HG02763 (cell line): ENCODE results near the gene RCOR1.

Experiments
- ATAC-seq: cut with Tn5 transposase; IDR thresholded peaks from one replicate; pipeline ENCODE4 v1.9.1; 2021; ENCODE audit warnings: mild to moderate bottlenecking, moderate library complexity; ENCODE audit not compliant: unreplicated experiment

Gene RCOR1

GRCh38 chr14:102770147-102771123 is 178.0 kb downstream of the RCOR1 start:
- no peak for ATAC-seq

- ATAC-seq, result no peak
These were observed 178.7 kb downstream of the RCOR1 start for GRCh38 chr14:102771144-102771543.

- no peak for ATAC-seq
These were observed 180.5 kb downstream of the RCOR1 start for GRCh38 chr14:102772781-102773570.

GRCh38 chr14:102774391-102775153 is 182.1 kb downstream of the RCOR1 start:
- peak; percentile 23 for ATAC-seq

GRCh38 chr14:102775855-102776760 is 183.7 kb downstream of the RCOR1 start:
- ATAC-seq, result no peak

- peak; percentile 51 for ATAC-seq
These were observed 184.6 kb downstream of the RCOR1 start, which contains the start of gene TRAF3 for GRCh38 chr14:102776761-102777710. TSS of gene TRAF3 (plus strand) at chr14:102777449. CDS start at chr14:102870202, 92,753 bp downstream.

DNA sequence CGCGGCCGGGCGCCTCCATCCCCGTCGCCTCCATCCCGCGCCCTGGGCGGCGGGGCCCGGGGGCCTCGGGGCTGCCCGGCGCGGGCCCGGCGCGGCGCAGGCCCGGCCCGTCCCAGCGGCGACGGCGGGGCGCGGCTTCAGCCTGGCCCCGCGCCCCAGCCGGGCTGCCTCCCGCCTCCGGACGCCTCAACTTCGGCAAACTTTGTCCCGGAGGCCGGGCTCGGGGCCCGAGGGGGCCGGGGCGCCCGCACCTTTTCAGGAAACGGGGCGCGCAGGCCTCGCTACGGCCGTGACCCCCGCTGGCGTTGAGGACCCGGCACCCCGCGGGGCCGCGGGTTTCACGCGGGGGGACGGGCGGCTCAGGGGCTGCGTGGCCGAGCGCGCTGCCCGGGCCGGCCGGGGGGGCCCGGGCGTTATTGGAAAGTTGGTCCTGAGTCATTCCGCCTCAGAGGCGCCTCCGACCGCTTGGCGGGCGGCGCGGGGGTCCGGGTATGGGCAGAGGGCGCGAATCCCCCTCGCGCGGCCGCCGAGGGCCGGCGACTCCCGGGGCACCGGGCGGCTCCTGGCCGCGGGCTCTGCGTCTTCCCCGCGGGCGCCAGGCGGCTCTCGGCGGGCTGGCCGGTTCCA is 185.4 kb downstream of the RCOR1 start:
- peak; percentile 16 for ATAC-seq

GRCh38 chr14:102778338-102779083 is 186.1 kb downstream of the RCOR1 start:
- no peak for ATAC-seq

- no peak for ATAC-seq
These were observed 186.6 kb downstream of the RCOR1 start for GRCh38 chr14:102779084-102779462.

GRCh38 chr14:102779574-102780315 is 187.3 kb downstream of the RCOR1 start:
- no peak for ATAC-seq
